Stomach (tissue), 9 donors: Measurements from ENCODE around the gene FAM120B. TPM values are rescaled to one million over a fixed set of nuclear protein-coding genes. Genes with fewer than 3 reads are reported as not detected.

ENCODE experiments used
- DNase-seq, 2 donors: peaks; one replicate each; pipeline versions ENCODE4 v3.0.0 to v3.0.0-alpha.2; 2013 to 2019
- H3K27ac ChIP-seq, 5 donors: fragments of 200-600 bp in 4 of 5; sonication (generic) in 4 of 5; one replicate each; pipeline ENCODE4 v1.5.1; 2013 to 2019; ENCODE audit warnings: mild to moderate bottlenecking in 1 of 5, moderate library complexity in 1 of 5
- H3K27me3 ChIP-seq, 3 donors: fragments of 200-600 bp; sonication (generic); one replicate each; pipeline ENCODE4 v1.5.1; 2017 to 2019; ENCODE audit warnings: mixed run types in 1 of 3
- H3K36me3 ChIP-seq, 4 donors: fragments of 200-600 bp; sonication (generic); 1 replicate in 3 of 4; 2 replicates in 1 of 4; pipeline ENCODE4 v1.5.1; 2016 to 2019
- H3K4me1 ChIP-seq, 4 donors: fragments of 200-600 bp; sonication (generic); one replicate each; pipeline ENCODE4 v1.5.1; 2016 to 2019
- H3K4me3 ChIP-seq, 4 donors: fragments of 200-600 bp; sonication (generic) in 3 of 4; one replicate each; pipeline ENCODE4 v1.5.1; 2016 to 2019; ENCODE audit warnings: mild to moderate bottlenecking in 1 of 4
- H3K9me3 ChIP-seq, 4 donors: fragments of 200-600 bp; sonication (generic); one replicate each; pipeline ENCODE4 v1.5.1; 2016 to 2019
- EP300 ChIP-seq: sonication (generic); formaldehyde crosslinking; IDR thresholded peaks from one replicate; pipeline ENCODE4 v1.6.1; 2017; ENCODE audit warnings: antibody characterized with exemption
- POLR2A ChIP-seq, 4 donors: fragments of 450-650 bp; IDR thresholded peaks; one replicate each; pipeline ENCODE4 v1.6.1; 2016; ENCODE audit warnings: antibody characterized with exemption in 4 of 4, control low read depth in 2 of 4, mild to moderate bottlenecking in 1 of 4, moderate library complexity in 1 of 4
- POLR2AphosphoS5 ChIP-seq, 3 donors: sonication (generic); formaldehyde crosslinking; IDR thresholded peaks; one replicate each; pipeline ENCODE4 v1.6.1; 2016; ENCODE audit warnings: antibody characterized with exemption in 3 of 3
- whole genome bisulfite sequencing, 5 donors: extraction: QIAGEN DNeasy Blood & Tissue Kit in 3 of 5; methylation state at CpG; one replicate each; pipeline versions ENCODE4 v1.1.5 to v1.1.7; 2013 to 2018; 5-methylcytosine and 5-hydroxymethylcytosine counted together
- intact Hi-C: fragments of 100-400 bp; cut with DNase I; formaldehyde crosslinking; loops from one replicate; pipeline ENCODE4 v1.15.1; 2023; ENCODE audit warnings: low total_unique reads
- polyA plus RNA-seq, 3 donors: library from polyadenylated mRNA; stranded (reverse); fragments of 200-250 nt; gene quantifications; one replicate each; pipeline ENCODE4 v1.2.3, GENCODE V29; 2013
- total RNA-seq, 5 donors: library from RNA; depleted of rRNA; stranded (reverse); fragments of >200 nt; gene quantifications; one replicate each; pipeline versions ENCODE4 v1.1.0 to v1.2.3, GENCODE V29; 2014 to 2016
- TF ChIP-seq, protein P1 (sequence below), 7 experiments: fragments of 450-650 bp in 4 of 7; fragments of 200-600 bp in 3 of 7; sonication (generic) in 3 of 7; IDR thresholded peaks; one replicate each; pipeline ENCODE4 v1.5.1; 2016 to 2019; ENCODE audit warnings: antibody characterized with exemption in 7 of 7, control low read depth in 2 of 7, mild to moderate bottlenecking in 1 of 7
- donor health status: healthy with polysubstance abuse.
- donor health status: Bipolar disorder and iron deficiency.
- donor health status: healthy.

The FAM120B gene
- total and polyA plus RNA-seq, 8 donors: 6.4 to 66.5 (median 27.3) TPM

DNA sequence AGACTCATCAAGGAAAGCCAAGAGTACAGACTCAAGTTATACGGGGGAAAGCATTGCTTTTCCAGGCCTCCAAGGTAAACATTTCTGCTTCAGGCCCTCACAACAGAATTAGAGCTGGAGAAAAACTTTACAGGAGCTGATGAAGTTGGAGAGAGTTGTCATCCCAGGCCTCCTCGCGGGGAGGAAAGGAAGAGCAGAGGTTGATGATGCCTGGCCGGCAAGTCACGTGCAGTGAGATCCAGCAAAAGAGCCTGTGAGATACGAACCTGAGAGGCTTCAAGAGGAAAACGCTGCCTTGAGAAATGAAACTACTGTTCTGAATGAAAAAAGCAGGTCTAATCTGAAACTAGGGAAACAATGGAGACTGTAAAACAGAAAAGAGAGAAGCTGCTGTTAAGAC lies 122.9 kb downstream of the FAM120B start:
- Histone ChIP-seq H3K4me3 (no peak overlapping the region), H3K27ac (no peak overlapping the region), H3K9me3 (no peaks in the 10 kb centered on the region), H3K27me3 (peaks cover 0 to 33% (median 5%) of the 10 kb centered on the region in 3 donors), H3K36me3 (no peaks in the 10 kb centered on the region), H3K4me1 (no peaks in the 10 kb centered on the region)
- intact Hi-C loops: no loop called here
- no peak for TF ChIP-seq POLR2AphosphoS5 (IDR thresholded peaks at IDR 0.05)
- TF ChIP-seq, protein P1, sequence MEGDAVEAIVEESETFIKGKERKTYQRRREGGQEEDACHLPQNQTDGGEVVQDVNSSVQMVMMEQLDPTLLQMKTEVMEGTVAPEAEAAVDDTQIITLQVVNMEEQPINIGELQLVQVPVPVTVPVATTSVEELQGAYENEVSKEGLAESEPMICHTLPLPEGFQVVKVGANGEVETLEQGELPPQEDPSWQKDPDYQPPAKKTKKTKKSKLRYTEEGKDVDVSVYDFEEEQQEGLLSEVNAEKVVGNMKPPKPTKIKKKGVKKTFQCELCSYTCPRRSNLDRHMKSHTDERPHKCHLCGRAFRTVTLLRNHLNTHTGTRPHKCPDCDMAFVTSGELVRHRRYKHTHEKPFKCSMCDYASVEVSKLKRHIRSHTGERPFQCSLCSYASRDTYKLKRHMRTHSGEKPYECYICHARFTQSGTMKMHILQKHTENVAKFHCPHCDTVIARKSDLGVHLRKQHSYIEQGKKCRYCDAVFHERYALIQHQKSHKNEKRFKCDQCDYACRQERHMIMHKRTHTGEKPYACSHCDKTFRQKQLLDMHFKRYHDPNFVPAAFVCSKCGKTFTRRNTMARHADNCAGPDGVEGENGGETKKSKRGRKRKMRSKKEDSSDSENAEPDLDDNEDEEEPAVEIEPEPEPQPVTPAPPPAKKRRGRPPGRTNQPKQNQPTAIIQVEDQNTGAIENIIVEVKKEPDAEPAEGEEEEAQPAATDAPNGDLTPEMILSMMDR (IDR thresholded peaks at IDR 0.05): no peak
- no peak for TF ChIP-seq EP300
- TF ChIP-seq POLR2A (IDR thresholded peaks at IDR 0.05): no peak
- no peak for DNase-seq
- 42 to 60% (median 49%) methylated on average over 7 of the region's 7 CpGs for WGBS, 5 donors

DNA sequence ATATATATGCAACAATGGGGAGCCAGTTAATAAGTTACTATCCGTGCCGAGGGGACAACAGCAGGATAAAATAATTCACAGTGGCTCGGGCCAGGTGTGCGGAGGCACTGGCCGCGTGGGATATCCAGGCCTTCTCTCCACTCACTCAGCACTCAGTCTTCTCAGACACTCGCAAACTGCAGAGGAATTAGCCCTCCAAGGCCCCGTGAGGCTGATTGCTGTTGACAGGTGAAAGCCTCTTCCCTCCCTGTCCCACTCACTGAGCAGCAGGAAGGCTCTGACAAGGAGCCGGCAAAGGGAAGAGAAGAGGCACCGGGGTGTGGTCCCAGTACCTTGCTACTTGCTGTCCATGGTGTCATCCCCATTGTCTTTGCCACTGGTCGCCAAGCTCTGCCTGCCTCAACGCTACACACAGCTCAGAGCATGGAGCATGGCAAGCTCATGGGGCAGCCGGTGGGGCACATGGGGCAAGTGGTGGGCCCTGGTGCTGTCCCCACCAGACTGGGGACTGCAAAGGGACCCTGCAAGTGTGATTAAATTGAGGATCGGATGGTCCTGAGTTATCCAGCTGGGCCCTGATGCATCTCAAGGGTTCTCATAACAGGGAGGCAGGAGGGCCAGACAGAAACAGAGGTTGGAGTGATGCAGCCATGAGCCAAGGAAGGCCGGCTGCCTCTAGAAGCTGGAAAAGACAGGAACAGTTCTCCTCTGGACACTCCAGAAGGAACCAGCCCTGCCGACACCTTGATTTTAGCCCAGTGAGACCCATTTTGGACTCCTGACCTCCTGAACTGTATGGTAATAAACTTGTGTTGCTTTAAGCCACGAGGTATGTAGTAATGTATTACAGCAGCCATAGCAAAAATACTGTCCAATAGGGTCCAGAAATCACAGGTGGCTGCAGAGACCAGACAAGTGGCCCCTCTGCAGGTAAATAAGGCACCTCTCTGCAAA lies 126.9 kb downstream of the FAM120B start:
- H3K4me3 ChIP-seq: no peak overlapping the region
- peaks cover 0 to 23% (median 0%) of the 10 kb centered on the region in 3 donors for H3K27me3 ChIP-seq
- peaks cover 7 to 10% (median 8%) of the 10 kb centered on the region in 4 donors for H3K4me1 ChIP-seq
- no peak for DNase-seq
- intact Hi-C loops: no loop called here
- no peak overlapping the region for H3K27ac ChIP-seq
- 66 to 81% (median 69%) methylated on average over 15 to 17 of the region's 17 CpGs for WGBS, 5 donors
- TF ChIP-seq POLR2A (IDR thresholded peaks at IDR 0.05) (no peak), EP300 (no peak), POLR2AphosphoS5 (IDR thresholded peaks at IDR 0.05) (no peak)
- TF ChIP-seq, protein P1 (IDR thresholded peaks at IDR 0.05): no peak
- no peaks in the 10 kb centered on the region for H3K36me3 ChIP-seq
- H3K9me3 ChIP-seq: no peaks in the 10 kb centered on the region

DNA sequence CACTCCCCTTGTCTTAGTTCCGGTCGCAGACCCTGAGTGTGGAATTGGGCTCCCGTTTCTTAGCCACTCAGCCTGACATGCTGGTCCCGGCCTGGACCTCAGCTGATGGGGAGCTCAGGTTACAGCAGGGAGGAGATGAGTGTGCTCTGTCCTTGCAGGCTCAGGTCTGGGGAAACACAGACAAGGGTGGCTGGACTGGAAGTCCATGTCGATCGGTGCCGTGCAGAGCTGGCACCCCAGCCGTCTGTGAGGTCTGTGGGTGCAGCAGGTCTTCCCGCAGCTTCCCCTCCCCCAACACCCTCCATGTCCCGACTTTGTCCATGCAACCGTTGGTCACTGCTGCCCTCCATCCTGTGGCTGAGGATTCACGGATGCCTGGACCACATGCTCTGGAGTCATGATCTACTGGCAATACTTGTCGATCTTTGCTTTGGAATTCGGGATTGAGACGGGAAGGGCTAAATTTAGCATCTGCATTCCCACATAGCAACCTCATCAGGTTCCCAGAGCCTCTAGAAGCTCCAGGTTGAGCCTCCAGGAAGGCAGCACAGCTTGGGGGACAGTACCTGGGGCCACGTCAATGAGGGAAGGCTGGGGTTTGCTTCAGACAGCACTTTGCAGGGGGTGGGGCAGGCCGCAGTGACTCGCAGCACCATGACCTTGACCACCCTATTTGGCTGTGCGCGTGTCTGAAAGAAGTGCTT lies 127.7 kb downstream of the FAM120B start:
- DNase-seq: no peak
- 68 to 85% (median 76%) methylated on average over 16 to 20 of the region's 20 CpGs for WGBS, 5 donors
- H3K27ac ChIP-seq: no peak overlapping the region
- no peak overlapping the region for H3K4me3 ChIP-seq
- H3K27me3 ChIP-seq: peaks cover 0 to 23% (median 0%) of the 10 kb centered on the region in 3 donors
- intact Hi-C loops: no loop called here
- H3K36me3 ChIP-seq: no peaks in the 10 kb centered on the region
- TF ChIP-seq POLR2A (IDR thresholded peaks at IDR 0.05): no peak
- TF ChIP-seq EP300: no peak
- TF ChIP-seq, protein P1 (IDR thresholded peaks at IDR 0.05): no peak
- no peak for TF ChIP-seq POLR2AphosphoS5 (IDR thresholded peaks at IDR 0.05)
- H3K4me1 ChIP-seq: peaks cover 9 to 17% (median 11%) of the 10 kb centered on the region in 4 donors
- H3K9me3 ChIP-seq: no peaks in the 10 kb centered on the region

DNA sequence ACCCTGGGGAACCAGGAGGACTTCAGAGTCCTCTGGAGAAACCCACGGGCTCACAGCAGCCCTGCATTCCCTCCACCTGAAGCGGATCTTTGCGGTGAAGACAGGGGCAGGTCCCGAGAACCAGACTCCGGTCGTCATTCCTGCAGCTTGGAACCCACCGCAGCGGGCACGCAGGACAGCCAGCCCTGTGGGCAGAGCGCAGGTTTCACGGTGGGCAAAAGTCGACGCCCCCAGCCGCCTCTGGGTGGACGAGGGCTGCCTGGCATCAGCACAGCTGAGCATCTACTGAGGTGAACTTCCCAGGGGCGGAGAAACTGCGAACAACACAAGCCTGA lies 128.2 kb downstream of the FAM120B start:
- Histone ChIP-seq H3K9me3 (no peaks in the 10 kb centered on the region), H3K36me3 (no peaks in the 10 kb centered on the region), H3K4me1 (peaks cover 9 to 17% (median 11%) of the 10 kb centered on the region in 4 donors), H3K4me3 (no peak overlapping the region), H3K27ac (no peak overlapping the region), H3K27me3 (peaks cover 0 to 23% (median 0%) of the 10 kb centered on the region in 3 donors)
- intact Hi-C loops: no loop called here
- no peak for TF ChIP-seq POLR2AphosphoS5 (IDR thresholded peaks at IDR 0.05)
- TF ChIP-seq POLR2A (IDR thresholded peaks at IDR 0.05): no peak
- TF ChIP-seq, protein P1 (IDR thresholded peaks at IDR 0.05): no peak
- TF ChIP-seq EP300: no peak
- WGBS, 5 donors: 73 to 85% (median 81%) methylated on average over 12 to 17 of the region's 17 CpGs
- DNase-seq: no peak
